Thyroid gland (tissue), 4 donors: Measurements from ENCODE around the gene PCDH15.

Source experiments
- CTCF ChIP-seq, 6 experiments: fragments of 200-600 bp in 3 of 6; fragments of 450-650 bp in 3 of 6; sonication (generic) in 3 of 6; IDR thresholded peaks; one replicate each; pipeline ENCODE4 v1.5.1; 2016 to 2019; ENCODE audit warnings: antibody characterized with exemption in 6 of 6, mild to moderate bottlenecking in 2 of 6, inconsistent platforms in 1 of 6, moderate library complexity in 1 of 6
- POLR2A ChIP-seq, 2 donors: fragments of 450-650 bp; IDR thresholded peaks; one replicate each; pipeline ENCODE4 v1.6.1; 2017; ENCODE audit warnings: antibody characterized with exemption in 2 of 2, mild to moderate bottlenecking in 2 of 2, moderate library complexity in 1 of 2

GRCh38 chr10:54266395-54266794 is 534.6 kb downstream of the PCDH15 start:
- TF ChIP-seq CTCF (IDR thresholded peaks at IDR 0.05), result no peak
- no peak for TF ChIP-seq POLR2A (IDR thresholded peaks at IDR 0.05)
